Activated CD4-positive, alpha-beta T cell treated with anti-CD3 and anti-CD28 coated beads for 36 hours (primary cell): ENCODE measurements around the gene SERPINA9. TPM values are rescaled to one million over a fixed set of nuclear protein-coding genes. Genes with fewer than 3 reads are reported as not detected.
"Not testable (repeated sequence)": the region's sequence is repeated elsewhere in the genome, so short reads cannot be mapped to it uniquely, and the experiment has no call there.

Source experiments
- ATAC-seq: fragments of 200-7000 bp; cut with Tn5 transposase; one replicate; pipeline ENCODE4 v1.10.0; 2021; ENCODE audit warnings: mild to moderate bottlenecking, moderate library complexity
- CTCF ChIA-PET: fragments of 350-600 bp; sonication (Branson Sonifier 250); formaldehyde crosslinking; loops from one replicate; lab custom pipeline; 2021; ENCODE audit warnings: antibody characterized with exemption; lab: Charles Lee
- POLR2A ChIA-PET: fragments of 350-600 bp; sonication (Branson Sonifier 250); formaldehyde crosslinking; loops from one replicate; lab custom pipeline; 2021; ENCODE audit warnings: antibody characterized with exemption, inconsistent platforms; lab: Charles Lee
- DNase-seq: peaks from one replicate; pipeline ENCODE4 v3.0.0-alpha.2; 2020
- H3K27ac Mint-ChIP-seq: one replicate; pipeline ENCODE4 v1.8.0; 2021; ENCODE audit warnings: mixed read lengths
- H3K27me3 Mint-ChIP-seq: one replicate; pipeline ENCODE4 v1.8.0; 2021; ENCODE audit warnings: mixed read lengths
- H3K36me3 Mint-ChIP-seq: one replicate; pipeline ENCODE4 v1.8.0; 2021; ENCODE audit warnings: low read depth, mixed read lengths
- H3K4me1 Mint-ChIP-seq: one replicate; pipeline ENCODE4 v1.8.0; 2021; ENCODE audit warnings: mixed read lengths
- H3K4me3 Mint-ChIP-seq: one replicate; pipeline ENCODE4 v1.8.0; 2021; ENCODE audit warnings: mild to moderate bottlenecking, moderate library complexity, mixed read lengths
- H3K9me3 Mint-ChIP-seq: one replicate; pipeline ENCODE4 v1.8.0; 2021; ENCODE audit warnings: low read depth, mixed read lengths
- intact Hi-C, 2 experiments: fragments of 100-400 bp; cut with DNase I in 1 of 2; cut with micrococcal nuclease in 1 of 2; formaldehyde crosslinking; loops; one replicate each; pipeline versions ENCODE4 v1.14.2 to v1.15.1; 2022 to 2024; cut with DNase I, micrococcal nuclease
- total RNA-seq, 2 experiments: library from RNA; stranded (reverse); gene quantifications; one replicate each; pipeline ENCODE4 v1.2.3, GENCODE V29; 2021

SERPINA9 gene
- total RNA-seq, 2 experiments from 2014 or later = not detected

DNA sequence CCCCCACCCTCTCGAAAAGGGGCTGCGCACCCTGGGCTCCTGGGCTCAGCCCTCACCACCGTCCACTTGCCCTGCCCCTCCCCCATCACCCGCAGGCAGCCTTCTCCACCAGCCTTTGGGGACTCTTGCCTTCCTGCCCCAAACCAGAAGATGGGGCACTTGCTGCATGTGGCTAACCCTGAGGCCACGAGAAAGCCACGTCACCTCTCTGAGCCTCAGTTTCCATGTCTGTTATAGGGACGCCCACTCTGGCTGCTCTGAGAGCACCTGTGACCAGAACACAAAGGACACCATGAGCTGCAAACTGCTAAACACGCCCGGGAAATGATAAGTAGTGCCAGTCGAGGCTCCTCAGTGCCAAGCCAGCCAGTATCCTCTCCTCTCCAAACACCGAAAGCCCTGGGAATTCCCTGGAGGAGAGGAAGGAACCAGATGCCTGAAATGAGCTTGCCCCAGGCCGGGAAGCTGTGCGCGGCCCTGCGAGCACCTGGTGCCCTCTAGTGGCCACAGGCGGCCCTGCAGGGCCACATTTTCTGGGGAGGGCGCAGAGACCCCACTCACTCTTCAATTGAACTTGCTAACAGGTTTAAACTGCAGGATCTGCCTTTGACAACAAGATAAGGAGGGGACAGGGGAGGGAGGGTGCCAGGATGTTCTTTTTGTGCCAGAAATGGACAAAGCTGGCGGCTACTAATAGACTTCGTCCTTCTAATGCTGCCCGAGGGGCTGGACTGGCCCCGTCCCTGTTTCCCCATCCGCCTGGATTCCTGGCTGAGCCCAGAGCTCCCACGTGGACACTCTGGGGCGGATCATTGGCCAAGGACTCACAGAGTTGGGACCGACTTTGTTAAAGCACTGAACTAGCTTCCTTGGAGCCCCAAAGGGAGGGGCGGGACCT is 10.2 kb upstream of the SERPINA9 start:
- Mint-ChIP-seq H3K36me3 (no peaks in the 10 kb centered on the region), H3K4me1 (peaks cover 29% of the 10 kb centered on the region), H3K4me3 (no peak overlapping the region), H3K27ac (peak overlapping the region; percentile 27), H3K9me3 (no peaks in the 10 kb centered on the region), H3K27me3 (peaks cover 3% of the 10 kb centered on the region)
- peak; percentile 62 for ATAC-seq
- peak; percentile 70 for DNase-seq
- intact Hi-C loops = loop anchor here (1.0 to 5.0 kb wide), 7 partner anchors 52 to 449 kb away; no protein-coding TSS in a partner anchor
- ChIA-PET POLR2A (no interaction called here), CTCF (interaction anchor here (0.5 to 3.7 kb wide), 37 partner anchors 10 to 1164 kb away, joined by 3 to 42 read pairs (median 4); partner anchors contain the start of gene SERPINA9)

DNA sequence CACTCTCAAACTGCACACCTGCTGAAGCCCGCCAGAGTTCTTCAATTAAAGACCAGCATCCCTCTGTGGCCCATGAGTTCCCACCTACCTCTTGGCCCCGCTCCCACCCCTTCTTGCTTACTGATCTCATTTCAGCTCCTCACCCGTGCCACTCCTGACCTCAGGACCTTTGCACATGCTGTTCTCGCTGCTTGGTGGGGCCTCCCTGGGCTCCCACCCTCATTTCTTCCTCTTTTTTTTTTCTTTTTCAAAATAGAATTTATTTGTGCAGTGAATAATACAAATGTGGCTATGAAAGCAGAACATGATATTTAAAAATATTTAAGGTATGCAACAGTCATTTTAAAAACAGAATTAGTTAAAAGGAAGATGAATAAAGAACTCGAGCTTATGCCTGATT is 8.5 kb upstream of the SERPINA9 start:
- DNase-seq (no peak), ATAC-seq (no peak)
- ChIA-PET CTCF (interaction anchor here (1.0 to 3.7 kb wide), 7 partner anchors 8 to 138 kb away, joined by 3 to 42 read pairs (median 5); partner anchors contain the start of gene SERPINA9), POLR2A (no interaction called here)
- Mint-ChIP-seq H3K36me3 (no peaks in the 10 kb centered on the region), H3K4me3 (no peak overlapping the region), H3K4me1 (peaks cover 35% of the 10 kb centered on the region), H3K9me3 (no peaks in the 10 kb centered on the region), H3K27ac (no peak overlapping the region), H3K27me3 (peaks cover 3% of the 10 kb centered on the region)
- intact Hi-C loops = no loop called here

DNA sequence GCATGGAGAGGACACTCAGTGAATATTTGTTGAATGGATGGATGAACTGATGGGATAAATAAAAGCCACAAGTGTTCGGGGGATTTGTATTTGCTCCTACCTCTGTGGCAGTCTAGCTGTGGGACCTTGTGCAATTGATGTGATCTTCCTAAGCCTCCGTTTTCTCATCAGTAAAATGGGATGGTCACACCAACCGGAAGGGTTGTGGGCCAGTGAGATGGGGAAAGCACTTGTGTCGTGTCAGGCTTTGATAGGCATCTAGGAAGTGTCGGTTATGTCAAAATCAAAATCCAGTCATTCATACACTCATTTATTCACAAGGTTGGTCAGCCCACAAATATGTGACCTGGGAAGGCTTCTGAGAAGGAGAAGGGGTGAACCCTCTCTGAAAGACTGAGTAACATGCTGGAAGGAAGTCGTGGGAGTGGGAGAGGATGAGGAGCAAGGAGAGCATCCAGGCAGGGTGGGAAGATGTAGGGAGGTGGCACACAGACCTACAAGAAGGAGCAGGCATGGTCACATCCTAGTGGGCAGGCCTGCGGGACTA is 7.8 kb upstream of the SERPINA9 start:
- peaks cover 3% of the 10 kb centered on the region for H3K9me3 Mint-ChIP-seq
- peaks cover 35% of the 10 kb centered on the region for H3K4me1 Mint-ChIP-seq
- H3K27me3 Mint-ChIP-seq = peaks cover 3% of the 10 kb centered on the region
- ChIA-PET POLR2A (no interaction called here), CTCF (no interaction called here)
- ATAC-seq (peak; percentile 37), DNase-seq (no peak)
- intact Hi-C loops = no loop called here
- no peaks in the 10 kb centered on the region for H3K36me3 Mint-ChIP-seq
- peak overlapping the region; percentile 9 for H3K27ac Mint-ChIP-seq
- no peak overlapping the region for H3K4me3 Mint-ChIP-seq

DNA sequence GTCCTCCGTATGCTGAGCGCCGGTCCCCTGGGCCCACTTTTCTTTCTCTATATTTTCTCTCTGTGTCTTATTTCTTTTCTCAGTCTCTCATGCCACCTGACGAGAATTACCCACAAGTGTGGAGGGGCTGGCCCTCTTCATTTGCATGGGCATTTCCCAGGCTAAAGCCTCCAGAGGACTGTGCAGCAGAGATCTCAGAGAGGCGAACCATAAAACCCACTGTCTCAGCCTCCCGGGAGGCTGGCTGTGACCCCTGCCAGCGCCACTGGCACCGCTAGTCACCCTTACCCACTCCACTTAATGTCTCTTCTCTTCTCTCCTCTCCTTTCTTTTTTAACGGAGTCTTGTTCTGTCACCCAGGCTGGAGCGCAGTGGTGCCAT is 7.1 kb upstream of the SERPINA9 start:
- Mint-ChIP-seq H3K4me1 (peaks cover 35% of the 10 kb centered on the region), H3K4me3 (no peak overlapping the region), H3K27ac (peak overlapping the region; percentile 52), H3K36me3 (no peaks in the 10 kb centered on the region), H3K9me3 (peaks cover 6% of the 10 kb centered on the region), H3K27me3 (peaks cover 3% of the 10 kb centered on the region)
- ATAC-seq = no peak
- CTCF ChIA-PET = no interaction called here
- DNase-seq = no peak
- intact Hi-C loops = no loop called here
- POLR2A ChIA-PET = no interaction called here

DNA sequence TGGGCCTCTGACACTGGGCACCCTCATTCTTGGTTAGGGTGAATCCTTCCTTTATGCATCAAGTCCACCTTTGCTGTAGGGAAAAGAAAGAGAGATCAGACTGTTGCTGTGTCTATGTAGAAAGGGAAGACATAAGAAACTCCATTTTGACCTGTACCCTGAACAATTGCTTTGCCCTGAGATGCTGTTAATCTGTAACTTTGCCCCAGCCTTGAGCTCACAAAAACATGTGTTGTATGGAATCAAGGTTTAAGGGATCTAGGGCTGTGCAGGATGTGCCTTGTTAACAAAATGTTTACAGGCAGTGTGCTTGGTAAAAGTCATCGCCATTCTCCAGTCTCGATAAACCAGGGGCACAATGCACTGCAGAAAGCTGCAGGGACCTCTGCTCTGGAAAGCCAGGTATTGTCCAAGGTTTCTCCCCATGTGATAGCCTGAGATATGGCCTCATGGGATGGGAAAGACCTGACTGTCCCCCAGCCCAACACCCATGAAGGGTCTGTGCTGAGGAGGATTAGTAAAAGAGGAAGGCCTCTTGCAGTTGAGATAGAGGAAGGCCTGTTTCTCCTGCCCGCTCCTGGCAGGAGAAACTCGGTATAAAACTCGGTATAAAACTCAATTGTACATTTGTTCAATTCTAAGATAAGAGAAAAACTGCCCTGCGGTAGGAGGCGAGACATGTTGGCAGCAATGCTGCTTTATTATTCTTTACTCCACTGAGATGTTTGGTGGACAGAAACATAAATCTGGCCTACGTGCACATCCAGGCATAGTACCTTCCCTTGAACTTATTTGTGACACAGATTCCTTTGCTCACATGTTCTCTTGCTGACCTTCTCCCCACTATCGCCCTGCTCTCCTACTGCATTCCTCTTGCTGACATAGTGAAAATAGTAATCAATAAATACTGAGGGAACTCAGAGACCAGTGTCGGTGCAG is 6.4 kb upstream of the SERPINA9 start:
- POLR2A ChIA-PET, H3K36me3 Mint-ChIP-seq, DNase-seq, ATAC-seq, H3K4me3 Mint-ChIP-seq, intact Hi-C loops, CTCF ChIA-PET, H3K27me3 Mint-ChIP-seq: not testable (repeated sequence)
- peaks cover 35% of the 10 kb centered on the region for H3K4me1 Mint-ChIP-seq
- peak overlapping the region; percentile 15 for H3K27ac Mint-ChIP-seq
- peaks cover 11% of the 10 kb centered on the region for H3K9me3 Mint-ChIP-seq

DNA sequence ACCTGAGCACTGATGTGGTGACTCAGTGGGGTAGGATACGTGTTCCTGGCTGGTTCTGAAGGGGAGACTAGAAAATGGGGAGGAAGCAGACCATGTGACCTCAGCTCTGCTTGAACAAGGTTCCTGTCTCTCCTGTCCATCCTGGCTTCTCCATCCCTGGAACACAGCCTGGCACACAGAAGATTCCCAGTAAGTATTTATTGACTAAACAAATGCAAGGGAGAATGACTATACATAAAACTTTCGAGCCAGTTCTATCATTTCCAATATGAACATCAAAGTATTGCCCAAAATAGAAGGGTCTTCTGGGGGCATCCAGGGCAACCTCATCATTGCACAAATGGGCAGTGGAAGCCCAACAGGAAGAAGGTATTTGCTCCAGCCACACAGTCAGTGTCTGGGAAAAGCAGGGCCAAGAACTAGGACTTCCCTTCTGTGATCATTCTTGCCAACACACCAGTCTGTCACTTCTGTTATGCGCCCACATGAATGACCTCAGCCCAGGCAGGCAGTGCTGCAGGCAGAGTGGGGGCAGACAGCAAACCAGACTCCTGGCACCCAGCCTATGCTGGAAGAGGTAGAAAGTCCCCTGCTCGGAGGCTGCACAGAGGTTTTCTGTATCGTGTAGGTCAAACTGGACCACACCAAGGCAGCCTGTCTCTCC is 5.6 kb upstream of the SERPINA9 start:
- ChIA-PET POLR2A (no interaction called here), CTCF (no interaction called here)
- ATAC-seq (peak; percentile 49), DNase-seq (peak; percentile 51)
- Mint-ChIP-seq H3K27ac (peak overlapping the region; percentile 15), H3K9me3 (peaks cover 13% of the 10 kb centered on the region), H3K4me3 (no peak overlapping the region), H3K27me3 (no peaks in the 10 kb centered on the region), H3K36me3 (no peaks in the 10 kb centered on the region), H3K4me1 (peaks cover 35% of the 10 kb centered on the region)
- intact Hi-C loops = no loop called here

DNA sequence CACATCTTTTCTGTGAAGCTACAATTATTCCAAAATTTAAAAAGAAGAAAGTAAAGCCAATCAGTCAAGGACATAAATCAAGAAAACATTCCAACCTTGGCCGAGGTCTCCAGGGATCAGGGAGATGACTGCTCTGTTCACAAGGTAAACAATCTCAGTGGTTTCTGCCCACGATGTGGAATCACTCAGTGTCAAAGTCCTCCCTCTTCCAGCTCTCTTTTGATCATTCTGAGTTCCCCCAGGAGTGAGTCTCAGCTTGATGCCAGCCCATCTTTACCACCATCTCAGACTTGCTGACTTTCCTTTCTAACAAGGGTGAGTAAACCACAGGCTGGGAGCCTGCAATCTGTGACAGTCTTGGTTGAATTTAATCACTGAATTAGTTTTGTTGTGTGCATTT is 4.8 kb upstream of the SERPINA9 start:
- Mint-ChIP-seq H3K9me3 (peaks cover 13% of the 10 kb centered on the region), H3K4me1 (peaks cover 28% of the 10 kb centered on the region), H3K36me3 (no peaks in the 10 kb centered on the region), H3K27me3 (no peaks in the 10 kb centered on the region), H3K4me3 (no peak overlapping the region), H3K27ac (peak overlapping the region; percentile 5)
- ATAC-seq = peak; percentile 62
- DNase-seq = no peak
- intact Hi-C loops = no loop called here
- POLR2A ChIA-PET = interaction anchor here (0.7 kb wide), 1 partner anchor 90 kb away, joined by 3 read pairs; no protein-coding TSS in a partner anchor
- CTCF ChIA-PET = interaction anchor here (0.9 to 1.1 kb wide), 2 partner anchors 16 to 344 kb away, joined by 3 read pairs; no protein-coding TSS in a partner anchor

DNA sequence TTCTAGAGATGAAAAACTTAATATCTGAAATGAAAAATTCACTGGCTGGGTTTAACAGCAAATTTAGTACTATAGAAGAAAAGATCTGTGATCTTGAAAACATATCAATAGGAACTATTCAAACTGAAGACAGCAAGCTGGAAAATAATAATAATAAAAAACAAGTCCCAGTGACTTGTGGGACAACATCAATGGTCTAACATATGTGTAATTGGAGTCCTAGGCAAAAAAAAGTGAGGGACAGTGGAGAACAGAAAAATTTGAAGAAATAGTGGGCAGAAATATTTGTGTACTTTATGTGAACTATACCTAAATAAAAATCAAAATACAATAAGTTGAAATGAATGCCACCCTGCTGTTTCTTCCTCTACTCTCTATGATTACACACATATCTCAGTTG is 2.4 kb upstream of the SERPINA9 start:
- CTCF ChIA-PET = no interaction called here

DNA sequence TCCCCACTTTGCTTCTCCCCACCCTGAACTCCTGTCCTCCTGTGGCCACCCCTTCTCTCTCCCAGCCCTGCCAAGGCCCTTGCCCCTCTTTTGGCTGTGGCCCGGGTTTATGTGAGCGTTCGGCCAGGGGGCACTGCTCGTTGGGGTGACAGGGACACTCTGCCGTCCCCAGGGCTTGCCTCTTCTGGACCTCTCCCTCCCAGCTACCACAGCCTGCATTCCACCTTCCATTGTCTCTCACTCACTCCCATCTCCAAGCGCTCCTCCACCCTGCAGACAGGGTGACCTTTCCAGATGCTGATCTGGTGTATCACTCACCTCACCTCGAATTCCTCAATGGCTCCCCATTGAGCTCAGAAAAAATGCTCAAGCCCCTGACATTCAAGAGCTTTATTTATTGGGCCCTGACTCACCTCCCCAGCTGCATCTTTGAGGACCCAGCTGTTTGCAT is 1.4 kb downstream of the SERPINA9 start:
- ChIA-PET POLR2A (no interaction called here), CTCF (interaction anchor here (0.6 to 1.3 kb wide), 5 partner anchors 10 to 1519 kb away, joined by 3 to 4 read pairs (median 3); no protein-coding TSS in a partner anchor)
- Mint-ChIP-seq H3K9me3 (peaks cover 13% of the 10 kb centered on the region), H3K27ac (no peak overlapping the region), H3K4me1 (no peaks in the 10 kb centered on the region), H3K27me3 (peaks cover 4% of the 10 kb centered on the region), H3K4me3 (no peak overlapping the region), H3K36me3 (no peaks in the 10 kb centered on the region)
- DNase-seq (no peak), ATAC-seq (no peak)
- intact Hi-C loops = no loop called here

More for the DNA sequence above, 2.4 kb upstream of the SERPINA9 start:
- H3K4me1 Mint-ChIP-seq = peaks cover 19% of the 10 kb centered on the region
- no peaks in the 10 kb centered on the region for H3K27me3 Mint-ChIP-seq
- DNase-seq = no peak
- no peak overlapping the region for H3K4me3 Mint-ChIP-seq
- peaks cover 13% of the 10 kb centered on the region for H3K9me3 Mint-ChIP-seq
- no peaks in the 10 kb centered on the region for H3K36me3 Mint-ChIP-seq
- intact Hi-C loops = no loop called here
- POLR2A ChIA-PET = no interaction called here
- ATAC-seq = no peak
- H3K27ac Mint-ChIP-seq = no peak overlapping the region

DNA sequence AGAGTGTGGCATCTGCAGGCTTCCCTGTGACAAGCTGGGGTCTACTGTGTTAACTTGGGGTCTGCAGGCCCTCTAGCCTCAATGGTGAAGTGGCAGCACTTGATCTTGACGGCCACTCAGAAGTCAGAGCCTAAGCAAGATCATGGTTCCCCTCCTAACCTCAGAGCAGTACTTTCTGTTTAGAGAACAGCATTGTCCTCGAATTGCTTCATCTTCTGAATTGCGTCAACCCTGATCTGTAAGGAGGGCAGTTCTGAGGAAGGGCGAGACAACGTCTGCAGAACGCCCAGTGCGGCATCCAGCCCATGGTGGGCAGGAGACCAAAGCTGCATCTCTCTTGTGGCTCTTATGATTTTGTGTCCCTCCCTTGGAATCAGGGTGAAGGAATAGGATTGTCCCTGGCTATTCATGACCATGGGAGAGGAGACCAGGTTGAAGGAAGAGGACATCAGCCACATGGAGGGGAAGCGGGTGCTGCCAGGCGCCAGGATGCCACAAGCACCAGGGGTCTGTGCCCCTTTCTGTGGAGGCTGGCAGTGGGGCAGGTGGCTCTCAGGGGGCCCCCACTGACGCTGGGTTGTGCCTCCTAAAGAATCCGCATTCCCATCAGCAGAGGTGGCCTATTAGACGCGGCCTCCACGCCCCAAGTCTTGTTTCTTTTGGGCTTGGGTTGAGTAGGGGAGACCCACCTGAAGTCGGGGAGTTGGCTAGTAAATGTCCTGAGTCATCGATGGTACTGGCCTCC is 2.2 kb downstream of the SERPINA9 start:
- Mint-ChIP-seq H3K4me1 (no peaks in the 10 kb centered on the region), H3K4me3 (no peak overlapping the region), H3K36me3 (no peaks in the 10 kb centered on the region), H3K27ac (no peak overlapping the region), H3K9me3 (peaks cover 10% of the 10 kb centered on the region), H3K27me3 (peaks cover 4% of the 10 kb centered on the region)
- DNase-seq (no peak), ATAC-seq (no peak)
- intact Hi-C loops = no loop called here
- ChIA-PET POLR2A (no interaction called here), CTCF (interaction anchor here (1.0 to 1.3 kb wide), 2 partner anchors 9 to 12 kb away, joined by 3 to 4 read pairs; no protein-coding TSS in a partner anchor)
